Measurements from ENCODE around the gene SLC8A1.

Gene SLC8A1

GRCh38 chr2:40273734-40274182 lies 178.1 kb downstream of the SLC8A1 start:
- no peak for DNase-seq (ENCODE audit: low spot score)

- no peak for DNase-seq (ENCODE audit: low spot score)
Measured at GRCh38 chr2:40271094-40271493, 180.8 kb downstream of the SLC8A1 start.

DNA sequence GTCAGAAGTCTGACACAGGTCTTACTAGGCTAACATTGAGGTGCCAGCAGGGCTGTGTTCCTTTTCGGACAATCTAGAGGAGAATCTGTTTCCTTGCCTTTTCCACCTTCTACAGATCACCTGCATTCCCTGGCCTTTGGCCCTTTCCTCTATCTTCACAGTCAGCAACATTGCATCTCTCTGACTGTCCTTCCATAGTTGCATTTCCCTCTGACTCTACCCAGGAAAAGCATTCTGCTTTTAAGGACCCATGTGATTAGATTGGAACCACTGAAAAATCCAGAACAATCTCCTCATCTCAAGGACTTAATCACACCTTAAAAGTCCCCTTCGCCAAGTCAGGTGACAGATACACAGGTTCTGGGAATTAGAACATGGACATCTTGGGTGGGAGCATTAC lies 181.5 kb downstream of the SLC8A1 start:
- no peak for DNase-seq (ENCODE audit: low spot score)

DNA sequence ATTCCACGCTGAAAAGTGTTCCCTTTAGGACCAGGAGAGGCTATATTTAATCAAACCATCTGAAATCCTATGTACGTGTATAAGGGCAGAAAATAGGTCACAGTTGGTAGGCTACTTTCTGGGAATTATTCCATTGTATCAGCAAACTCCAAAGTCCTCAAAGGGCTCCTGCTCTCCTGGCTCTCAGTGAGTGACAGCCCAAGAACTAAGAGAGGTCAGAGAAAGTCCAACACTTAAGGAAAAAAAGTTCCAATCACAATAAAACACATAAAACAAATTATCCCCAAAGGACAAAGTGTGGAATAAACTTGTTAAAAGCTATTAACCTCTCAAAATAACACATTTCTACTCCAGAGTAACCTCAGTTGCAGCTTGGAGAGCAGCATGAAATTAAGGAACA lies 183.3 kb downstream of the SLC8A1 start:
- DNase-seq (ENCODE audit: low spot score), result no peak

DNA sequence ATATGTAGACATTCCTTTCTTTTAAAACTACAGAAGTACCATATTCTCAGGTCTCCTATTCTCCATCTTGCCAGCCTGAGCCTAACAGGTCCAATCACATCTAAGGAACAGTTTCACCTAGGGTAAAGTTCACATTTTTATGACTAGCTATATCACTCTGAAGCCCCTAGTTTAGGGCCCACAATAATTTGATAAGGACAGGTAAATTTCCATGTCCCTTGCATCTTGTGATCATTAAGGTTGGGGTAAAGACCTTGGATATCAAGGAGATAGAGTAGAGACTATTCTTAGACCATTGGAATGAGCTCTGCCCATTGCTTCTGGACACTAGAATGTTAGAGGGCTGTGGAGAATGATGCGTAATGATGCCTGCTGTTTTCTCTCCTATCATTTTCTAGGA lies 185.7 kb downstream of the SLC8A1 start:
- no peak for DNase-seq (ENCODE audit: low spot score)

- no peak for DNase-seq (ENCODE audit: low spot score)
Measured at GRCh38 chr2:40265602-40266001, 186.3 kb downstream of the SLC8A1 start.

- DNase-seq (ENCODE audit: low spot score), result no peak
Measured at GRCh38 chr2:40261042-40261441, 190.8 kb downstream of the SLC8A1 start.

GRCh38 chr2:40260437-40260836 lies 191.5 kb downstream of the SLC8A1 start:
- DNase-seq (ENCODE audit: low spot score), result no peak

- DNase-seq (ENCODE audit: low spot score), result no peak
Measured at GRCh38 chr2:40259900-40260299, 192.0 kb downstream of the SLC8A1 start.

DNA sequence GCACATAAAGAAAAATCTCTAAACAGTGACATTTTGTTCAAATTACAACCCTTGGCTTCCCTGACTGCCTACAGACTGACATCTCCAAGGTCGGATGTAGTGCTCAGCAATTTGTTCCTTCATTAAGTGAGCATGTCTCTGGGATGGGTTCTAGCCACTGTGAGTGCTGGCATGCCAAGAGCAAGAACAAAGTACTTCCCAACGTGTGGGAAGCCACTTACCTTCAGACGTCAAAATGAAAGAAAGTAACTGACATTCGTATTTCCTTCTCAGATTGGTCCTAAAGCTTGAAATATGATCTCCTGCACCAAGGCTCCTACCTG lies 193.8 kb downstream of the SLC8A1 start:
- no peak for DNase-seq (ENCODE audit: low spot score)

- no peak for DNase-seq (ENCODE audit: low spot score)
Measured at GRCh38 chr2:40257340-40258134, 194.4 kb downstream of the SLC8A1 start.

DNA sequence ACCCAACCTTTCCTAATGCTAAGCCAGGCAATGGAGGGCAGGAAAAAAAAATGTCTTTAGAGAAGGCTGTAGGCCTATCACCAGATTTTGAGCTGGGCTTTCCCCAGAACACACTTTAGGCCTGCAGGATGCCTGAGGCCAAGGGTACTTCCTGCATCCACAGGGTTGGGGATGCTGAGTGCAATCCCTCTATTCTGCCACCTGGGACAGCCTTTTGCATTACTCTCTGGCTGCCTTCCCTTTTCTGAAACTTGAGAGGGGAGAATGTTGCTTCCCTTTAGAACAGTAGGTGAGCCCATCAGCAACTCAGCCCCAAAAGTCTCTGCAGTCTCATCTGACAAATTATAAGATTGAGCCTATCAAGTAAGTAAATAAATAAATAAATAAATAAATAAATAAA lies 195.2 kb downstream of the SLC8A1 start:
- no peak for DNase-seq (ENCODE audit: low spot score)

DNA sequence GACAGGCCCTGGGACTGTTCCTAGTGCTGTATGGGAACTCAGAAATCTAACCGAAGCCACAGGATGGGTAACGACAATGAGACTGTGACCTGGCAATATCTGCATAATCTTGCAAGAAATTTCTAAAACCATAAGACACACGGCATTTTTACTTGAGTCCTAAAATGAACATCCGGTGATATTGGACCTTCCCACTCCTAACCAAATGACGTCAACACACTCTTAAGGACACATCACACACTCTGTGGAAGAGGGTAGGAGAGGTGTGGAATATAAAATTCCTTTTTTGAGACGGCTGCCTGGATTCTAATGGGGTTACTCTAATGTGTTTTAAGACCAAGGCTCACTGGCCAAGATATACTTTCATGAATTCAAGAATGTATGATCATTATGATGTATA lies 195.9 kb downstream of the SLC8A1 start:
- no peak for DNase-seq (ENCODE audit: low spot score)

DNA sequence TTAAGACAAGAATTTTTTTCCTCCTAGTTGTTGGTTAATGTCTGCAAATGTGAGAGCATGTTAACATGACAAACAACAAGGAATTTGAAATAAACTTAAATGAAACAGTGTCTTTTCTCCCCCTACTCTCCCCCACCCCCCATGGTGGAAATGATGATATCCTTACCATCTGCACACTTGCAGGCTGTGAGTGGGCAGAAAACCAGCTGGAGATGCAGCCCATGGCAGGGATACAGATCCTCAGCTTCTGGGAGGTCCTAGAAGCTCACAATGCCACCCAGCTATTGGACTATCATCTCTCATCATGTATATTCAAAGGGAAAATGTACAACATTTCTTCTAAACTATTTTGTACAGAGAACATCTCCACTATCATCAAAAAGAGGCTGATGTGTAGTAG lies 196.8 kb downstream of the SLC8A1 start:
- DNase-seq (ENCODE audit: low spot score), result no peak

- DNase-seq (ENCODE audit: low spot score), result no peak
Measured at GRCh38 chr2:40254611-40255010, 197.3 kb downstream of the SLC8A1 start.

DNA sequence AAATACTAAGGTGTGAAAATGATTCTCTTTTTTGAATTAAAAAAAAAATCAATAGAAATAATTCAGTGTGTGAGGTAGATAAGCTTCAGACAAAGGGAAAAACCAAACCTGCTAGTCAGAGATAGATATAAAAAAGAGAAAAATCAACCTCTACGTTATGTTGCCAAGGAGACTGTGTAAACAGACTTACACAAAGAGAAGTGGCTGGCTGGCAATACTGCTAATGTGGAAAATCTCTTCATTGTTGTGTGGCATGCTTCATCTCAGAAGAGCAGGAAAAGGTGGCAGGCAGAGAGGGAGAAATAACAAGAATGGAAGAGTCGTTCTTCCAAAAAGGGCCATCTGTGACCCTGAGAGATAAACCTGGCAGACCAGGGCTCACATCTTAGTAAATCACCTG lies 200.8 kb downstream of the SLC8A1 start:
- DNase-seq (ENCODE audit: low spot score), result no peak

GRCh38 chr2:40249577-40249976 lies 202.3 kb downstream of the SLC8A1 start:
- no peak for DNase-seq (ENCODE audit: low spot score)

- DNase-seq (ENCODE audit: low spot score), result no peak
Measured at GRCh38 chr2:40248294-40248693, 203.6 kb downstream of the SLC8A1 start.

DNA sequence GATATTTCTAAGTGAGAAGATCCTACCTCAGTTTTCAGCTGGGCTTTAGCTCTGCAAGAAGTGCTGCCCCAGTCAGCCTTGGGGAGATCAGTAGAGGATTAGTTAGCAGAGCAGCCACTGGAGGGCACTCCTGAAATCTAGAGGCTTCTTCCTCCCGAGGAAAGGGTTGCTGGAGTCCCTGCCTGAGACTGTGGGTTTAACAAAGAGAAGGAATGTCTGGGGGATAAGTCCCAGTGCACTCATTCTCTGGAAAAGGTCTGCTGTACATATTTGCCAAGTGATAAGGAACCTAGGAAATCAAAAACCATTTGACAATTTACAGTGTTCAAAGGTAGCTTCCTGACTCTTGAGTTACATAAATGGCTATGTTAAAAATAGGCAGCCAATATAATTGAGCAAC lies 207.2 kb downstream of the SLC8A1 start:
- peak; percentile 5 for DNase-seq (ENCODE audit: low spot score)

DNA sequence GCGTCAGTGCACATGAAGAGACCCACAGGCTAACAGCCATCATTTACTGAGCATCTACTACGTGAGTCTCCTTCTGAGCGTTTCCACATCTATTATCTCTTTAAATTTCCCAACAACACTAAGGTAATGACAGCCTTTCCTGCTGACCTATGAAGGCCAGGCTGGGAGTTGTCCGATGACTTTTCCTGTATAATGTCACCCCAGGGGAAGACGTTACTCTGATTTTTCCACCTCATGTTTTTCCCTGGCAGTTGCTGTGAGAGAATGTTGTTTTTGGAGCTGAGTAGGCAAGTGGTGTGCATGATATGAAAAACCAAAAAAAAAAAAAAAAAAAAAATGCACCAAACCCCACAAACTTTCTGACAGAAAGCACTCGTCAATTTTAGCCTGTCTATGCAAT lies 207.6 kb downstream of the SLC8A1 start:
- no peak for DNase-seq (ENCODE audit: low spot score)

- DNase-seq (ENCODE audit: low spot score), result no peak
Measured at GRCh38 chr2:40243581-40244187, 208.2 kb downstream of the SLC8A1 start.

DNA sequence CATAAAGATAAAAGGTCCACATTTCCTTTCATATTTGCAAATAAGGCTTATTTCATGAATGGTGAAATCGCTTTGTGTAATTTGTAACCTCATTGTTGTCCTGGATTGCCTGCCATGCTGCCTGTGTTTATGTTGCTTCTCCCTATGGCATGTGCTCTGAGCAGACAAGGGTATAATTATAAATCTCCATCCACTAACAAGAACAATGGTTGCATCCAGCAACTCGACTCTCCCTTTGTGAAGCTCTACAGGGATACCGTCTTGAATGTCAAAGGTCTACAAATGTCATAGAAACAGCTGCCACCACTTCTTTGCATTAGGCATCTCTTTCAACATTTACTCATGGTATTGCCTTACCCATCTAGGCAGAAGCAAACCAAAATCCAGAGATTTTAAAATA lies 209.6 kb downstream of the SLC8A1 start:
- DNase-seq (ENCODE audit: low spot score), result no peak

- DNase-seq (ENCODE audit: low spot score), result no peak
Measured at GRCh38 chr2:40240070-40240469, 211.8 kb downstream of the SLC8A1 start.

All from HuH-7.5 (cell line).